LNCaP clone FGC (cell line): ENCODE results near the gene WWP2.

Experiments
- DNase-seq: peaks from one replicate; pipeline ENCODE4 v3.0.0-alpha.2; 2011; ENCODE audit warnings: low read depth
- H3K4me3 ChIP-seq: 2 replicates; pipeline ENCODE4 v1.5.1; 2011; ENCODE audit warnings: mild to moderate bottlenecking, low read depth, low read length, control low read depth
- TF ChIP-seq, protein P1 (sequence below): IDR thresholded peaks from 2 replicates; pipeline ENCODE4 v1.5.1; 2012; ENCODE audit warnings: mild to moderate bottlenecking; ENCODE audit not compliant: control insufficient read depth, insufficient read depth; ENCODE audit errors: extremely low read depth

WWP2 gene

DNA sequence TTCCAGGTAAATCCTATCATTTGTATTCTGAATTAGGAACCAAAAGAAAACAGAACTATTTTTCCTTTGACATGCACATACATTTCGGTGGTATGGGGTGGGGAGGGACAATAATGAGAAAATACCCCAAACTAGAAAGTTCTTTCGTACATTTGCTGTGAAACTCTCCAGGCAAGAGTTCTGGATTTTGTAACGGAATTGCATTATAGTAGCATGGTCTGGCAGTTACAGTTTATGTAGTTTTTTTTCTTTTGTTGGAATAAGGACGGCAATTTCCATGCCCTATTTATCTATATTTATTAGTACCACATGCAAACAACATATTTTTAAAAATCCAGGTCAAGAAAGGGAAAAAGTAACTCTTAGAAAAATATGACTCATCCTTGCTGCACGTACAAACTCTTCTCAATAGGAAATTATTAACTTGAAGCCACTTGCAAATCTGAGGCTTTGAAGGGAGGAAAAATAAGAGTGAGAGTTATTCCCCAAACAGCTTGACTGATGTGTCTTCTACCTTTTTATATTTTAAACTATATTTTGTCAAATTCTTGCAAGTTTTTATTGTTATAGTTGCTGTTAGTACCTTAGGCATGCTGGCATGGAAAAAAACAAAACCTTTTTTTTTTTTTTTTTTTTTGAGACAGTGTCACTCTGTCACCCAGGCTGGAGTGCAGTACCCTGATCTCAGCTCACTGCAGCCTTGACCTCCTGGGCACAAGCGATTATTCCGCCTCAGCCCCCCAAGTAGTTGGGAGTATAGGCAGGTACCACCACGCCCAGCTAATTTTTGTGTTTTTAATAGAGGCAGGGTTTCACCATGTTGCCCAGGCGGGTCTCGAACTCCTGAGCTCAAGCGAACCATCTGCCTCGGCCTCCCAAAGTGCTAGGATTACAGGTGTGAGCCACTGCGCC is 69.3 kb downstream of the WWP2 start:
- TF ChIP-seq, protein P1, sequence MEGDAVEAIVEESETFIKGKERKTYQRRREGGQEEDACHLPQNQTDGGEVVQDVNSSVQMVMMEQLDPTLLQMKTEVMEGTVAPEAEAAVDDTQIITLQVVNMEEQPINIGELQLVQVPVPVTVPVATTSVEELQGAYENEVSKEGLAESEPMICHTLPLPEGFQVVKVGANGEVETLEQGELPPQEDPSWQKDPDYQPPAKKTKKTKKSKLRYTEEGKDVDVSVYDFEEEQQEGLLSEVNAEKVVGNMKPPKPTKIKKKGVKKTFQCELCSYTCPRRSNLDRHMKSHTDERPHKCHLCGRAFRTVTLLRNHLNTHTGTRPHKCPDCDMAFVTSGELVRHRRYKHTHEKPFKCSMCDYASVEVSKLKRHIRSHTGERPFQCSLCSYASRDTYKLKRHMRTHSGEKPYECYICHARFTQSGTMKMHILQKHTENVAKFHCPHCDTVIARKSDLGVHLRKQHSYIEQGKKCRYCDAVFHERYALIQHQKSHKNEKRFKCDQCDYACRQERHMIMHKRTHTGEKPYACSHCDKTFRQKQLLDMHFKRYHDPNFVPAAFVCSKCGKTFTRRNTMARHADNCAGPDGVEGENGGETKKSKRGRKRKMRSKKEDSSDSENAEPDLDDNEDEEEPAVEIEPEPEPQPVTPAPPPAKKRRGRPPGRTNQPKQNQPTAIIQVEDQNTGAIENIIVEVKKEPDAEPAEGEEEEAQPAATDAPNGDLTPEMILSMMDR = no peak
- no peak for DNase-seq
- no peak overlapping the region for H3K4me3 ChIP-seq

DNA sequence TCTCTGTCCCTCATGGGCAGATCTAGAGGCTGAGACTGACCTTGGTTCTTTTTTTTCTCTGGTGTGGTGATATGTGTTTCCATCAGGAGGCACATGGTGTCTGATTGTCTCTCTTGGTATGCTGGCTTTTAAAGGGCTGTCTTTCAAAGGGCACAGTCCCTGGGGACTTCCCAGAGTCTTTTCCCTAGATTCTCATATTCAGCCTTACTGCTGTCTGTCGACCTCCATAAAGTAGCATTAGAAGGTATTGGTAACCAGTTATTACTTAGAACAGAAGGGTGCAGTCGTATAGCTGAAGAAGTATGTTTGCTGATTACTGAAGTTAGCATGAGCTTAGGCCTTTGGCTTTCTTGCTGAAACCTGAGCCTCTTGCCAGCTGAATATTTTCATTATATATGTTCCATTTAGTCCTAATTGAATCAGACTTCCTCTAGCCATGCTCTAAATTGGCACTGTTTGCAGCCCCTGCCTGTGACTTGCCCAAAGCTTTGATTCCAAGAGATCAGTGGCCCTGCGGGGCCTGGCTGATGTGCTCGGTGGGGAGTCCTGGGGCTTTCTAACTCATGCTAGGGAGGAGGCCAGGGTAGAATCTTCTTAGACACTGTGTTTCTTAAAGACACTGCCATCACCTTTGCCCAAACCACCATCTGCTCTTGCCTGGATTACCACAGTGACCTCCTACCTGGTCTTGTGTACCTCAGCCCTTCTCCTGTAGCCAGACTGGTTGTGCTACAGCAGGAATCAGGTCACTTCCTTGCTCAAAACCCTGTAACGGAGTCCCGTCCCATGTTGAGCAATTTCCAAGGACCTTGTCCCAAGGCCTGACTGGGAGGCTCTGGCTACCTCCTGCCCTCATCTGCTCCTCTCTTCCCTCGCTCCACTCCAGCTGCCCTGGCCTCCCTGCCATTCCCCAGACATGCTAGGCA is 71.5 kb downstream of the WWP2 start:
- DNase-seq = no peak
- TF ChIP-seq, protein P1 = no peak
- no peak overlapping the region for H3K4me3 ChIP-seq

DNA sequence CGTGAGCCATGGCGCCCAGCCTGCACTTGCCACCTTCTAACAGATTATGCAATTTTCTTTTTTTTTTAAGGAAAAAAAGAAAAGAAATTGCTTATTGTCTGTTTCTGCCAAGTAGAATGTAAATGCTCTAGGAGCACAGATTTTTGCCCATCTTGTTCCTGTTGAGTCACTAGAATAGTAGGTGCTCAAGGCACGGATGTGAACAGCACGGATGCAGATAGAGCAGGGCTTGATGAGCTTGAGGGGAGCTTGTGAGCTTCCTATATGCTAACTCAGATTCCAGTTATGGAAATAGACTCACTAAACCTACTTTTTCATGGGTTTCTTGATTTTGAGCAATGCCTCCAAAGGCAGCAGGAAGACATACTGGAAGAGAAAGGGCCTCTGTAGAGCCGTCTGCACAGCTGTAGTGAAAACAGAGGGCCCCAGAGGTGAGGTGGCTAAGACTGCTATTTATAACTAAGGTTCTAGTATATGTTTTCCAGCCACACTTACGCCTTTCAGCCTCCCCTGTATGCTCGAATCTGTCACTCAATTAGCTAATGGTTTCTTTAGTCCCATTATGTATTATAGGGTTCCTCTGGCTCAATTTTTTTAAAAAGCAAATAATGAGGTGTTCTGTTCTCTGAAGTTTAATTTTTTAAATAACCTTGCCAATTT is 72.8 kb downstream of the WWP2 start:
- no peak overlapping the region for H3K4me3 ChIP-seq
- no peak for DNase-seq
- TF ChIP-seq, protein P1 = no peak

DNA sequence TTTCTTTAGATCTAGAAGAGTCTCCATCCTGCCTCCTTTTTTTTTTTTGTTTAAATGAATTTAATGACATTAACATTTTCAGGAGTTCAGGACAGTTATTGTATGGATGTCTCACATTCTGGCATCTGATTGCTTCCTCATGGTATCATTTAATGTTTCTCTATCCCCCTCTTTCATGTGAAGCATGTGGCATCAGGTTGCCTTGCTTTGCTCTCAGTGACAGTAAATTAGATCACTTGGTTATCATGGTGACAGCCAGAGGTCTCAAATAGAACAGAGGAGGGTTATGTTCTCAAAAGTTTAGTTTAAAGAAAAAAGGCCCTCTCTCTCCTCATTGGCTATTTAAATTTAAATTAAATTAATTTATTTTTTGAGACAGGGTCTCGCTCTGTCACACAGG is 74.1 kb downstream of the WWP2 start:
- no peak overlapping the region for H3K4me3 ChIP-seq
- TF ChIP-seq, protein P1 = no peak
- DNase-seq = no peak

DNA sequence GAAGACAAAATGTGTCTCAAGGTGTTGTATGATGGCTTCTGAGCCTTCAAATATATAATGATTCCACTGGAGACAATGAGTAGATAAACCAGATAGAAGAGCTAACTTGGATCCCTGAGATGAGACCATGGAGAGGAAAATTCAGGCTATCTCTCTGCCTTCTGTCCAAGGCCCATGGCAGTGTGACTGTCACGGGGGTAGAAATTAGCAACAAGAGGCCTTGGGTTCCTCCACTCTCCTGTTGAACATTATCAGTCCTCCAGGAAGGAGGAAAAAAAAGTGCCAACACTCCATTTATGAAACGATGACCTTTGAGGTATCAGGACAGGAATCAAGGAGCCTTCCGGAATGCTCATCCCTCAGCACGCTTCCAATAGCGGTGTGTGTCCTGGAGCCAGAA is 75.2 kb downstream of the WWP2 start:
- no peak for DNase-seq
- H3K4me3 ChIP-seq = no peak overlapping the region
- TF ChIP-seq, protein P1 = no peak

DNA sequence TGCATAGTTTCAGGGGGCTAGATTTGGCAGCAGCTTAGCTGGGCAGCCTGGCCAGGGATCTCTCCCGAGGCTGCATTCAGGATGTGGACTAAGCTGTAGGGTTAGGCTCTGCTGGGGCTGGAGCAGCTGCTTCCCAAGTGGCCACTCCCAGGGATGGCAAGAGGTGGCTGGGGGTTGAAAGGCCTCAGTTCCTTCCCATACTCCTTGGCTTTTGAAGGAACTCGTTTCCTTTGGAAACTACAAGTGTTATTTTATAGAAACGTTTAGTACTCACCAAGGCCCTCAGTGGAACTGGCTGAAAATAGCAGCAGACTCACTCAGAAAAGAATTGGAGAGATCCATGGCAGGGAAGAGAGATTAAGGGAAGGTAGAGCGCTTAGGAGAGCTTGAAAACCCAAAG is 76.4 kb downstream of the WWP2 start:
- no peak overlapping the region for H3K4me3 ChIP-seq
- no peak for DNase-seq
- TF ChIP-seq, protein P1 = no peak
